ENCODE results near the gene PPM1E. TPM values are rescaled to one million over a fixed set of nuclear protein-coding genes. Genes with fewer than 3 reads are reported as not detected.

The PPM1E gene
- total and polyA plus RNA-seq, 2 of the 8 experiments (the other 6 are each of a cell fraction or from before 2014, with no cell fraction given), result 5.0 to 10.4 TPM

- H2AFZ ChIP-seq (ENCODE audit: low read length), result no peak overlapping the region
- no peak overlapping the region for H4K91ac ChIP-seq (replicated peaks; ENCODE audit: insufficient read length, low read length)
- no peaks in the 10 kb centered on the region for H3K27me3 ChIP-seq (replicated peaks in 1 of 4; ENCODE audit: control insufficient read depth in 3 of 4, extremely low read depth in 1 of 4, insufficient read depth in 3 of 4, low read length in 3 of 4)
- TF ChIP-seq SIX5 (IDR thresholded peaks at IDR 0.05; ENCODE audit: low read depth, low read length) (no peak), KDM1A (IDR thresholded peaks at IDR 0.05; ENCODE audit: borderline replicate concordance, low read length) (no peak), JUN (IDR thresholded peaks at IDR 0.05; ENCODE audit: low read depth, low read length) (no peak), ZNF274 (IDR thresholded peaks at IDR 0.05; ENCODE audit: borderline replicate concordance, extremely low read depth, low read length) (no peak), ASH2L (IDR thresholded peaks at IDR 0.05; ENCODE audit: low read length) (no peak), SAP30 (IDR thresholded peaks at IDR 0.05; ENCODE audit: insufficient read depth, insufficient replicate concordance, low read length) (no peak), KDM4A (IDR thresholded peaks at IDR 0.05; ENCODE audit: low read depth, low read length, severe bottlenecking) (no peak), GABPA (IDR thresholded peaks at IDR 0.05; ENCODE audit: borderline replicate concordance, insufficient read depth, low read length) (no peak)
- FAIRE-seq (no peak), DNase-seq (ENCODE audit: low read depth in 1 of 2, low spot score in 2 of 2) (no peak)
- H3K9ac ChIP-seq (replicated peaks in 1 of 4; ENCODE audit: extremely low read depth in 1 of 4, low read depth in 3 of 4, low read length in 3 of 4), result no peak overlapping the region
- H3K79me1 ChIP-seq (ENCODE audit: low read depth, low read length), result no peaks in the 10 kb centered on the region
- H3K4ac ChIP-seq (replicated peaks; ENCODE audit: insufficient read length, low read depth, low read length), result no peak overlapping the region
- no peak overlapping the region for H2AK5ac ChIP-seq (ENCODE audit: low read depth, low read length)
- no peak overlapping the region for H2BK12ac ChIP-seq (ENCODE audit: low read depth, low read length)
- H3K4me3 ChIP-seq (ENCODE audit: extremely low read depth in 1 of 4, insufficient read depth in 2 of 4, low read depth in 3 of 4, low read length in 4 of 4), result no peak overlapping the region
- no peaks in the 10 kb centered on the region for H3K23me2 ChIP-seq (ENCODE audit: low read depth, low read length)
- no peaks in the 10 kb centered on the region for H3K79me2 ChIP-seq (ENCODE audit: control insufficient read depth in 1 of 2, insufficient read depth in 2 of 2, low read length in 2 of 2)
- H3K4me2 ChIP-seq (ENCODE audit: insufficient read depth in 1 of 2, low read depth in 2 of 2, low read length in 2 of 2), result no peak overlapping the region
- no peak overlapping the region for H3K14ac ChIP-seq (ENCODE audit: insufficient read length)
- peaks cover 2 to 3% of the 10 kb centered on the region in 2 experiments; a peak in 1 of 4 replicates for H3K9me3 ChIP-seq (ENCODE audit: insufficient read depth in 2 of 2, low read depth in 1 of 2, low read length in 1 of 2)
- no peak overlapping the region for H2BK15ac ChIP-seq (ENCODE audit: low read length)
- no peaks in the 10 kb centered on the region for H4K20me1 ChIP-seq (replicated peaks in 1 of 2; ENCODE audit: control insufficient read depth in 1 of 2, insufficient read depth in 2 of 2, low read length in 2 of 2)
- no peak overlapping the region for H3K56ac ChIP-seq (replicated peaks; ENCODE audit: insufficient read length, low read depth, low read length)
- ChIA-PET POLR2A (ENCODE audit: partially characterized antibody) (no interaction called here), CTCF (ENCODE audit: partially characterized antibody) (interaction anchor here (0.6 kb wide), 1 partner anchor 14 kb away, joined by 3 read pairs; no protein-coding TSS in a partner anchor)
- H2BK5ac ChIP-seq (ENCODE audit: low read depth, low read length), result no peak overlapping the region
- no peaks in the 10 kb centered on the region for H3K36me3 ChIP-seq (ENCODE audit: control insufficient read depth in 2 of 4, insufficient read depth in 4 of 4, low read length in 3 of 4)
- no peak overlapping the region for H2BK20ac ChIP-seq (ENCODE audit: low read length)
- H3K27ac ChIP-seq (ENCODE audit: low read depth, low read length), result no peak overlapping the region
- H3K23ac ChIP-seq (ENCODE audit: insufficient read length), result no peak overlapping the region
- H2BK120ac ChIP-seq (replicated peaks; ENCODE audit: low read depth, low read length), result no peak overlapping the region
- H3K18ac ChIP-seq (ENCODE audit: extremely low read depth, low read length), result no peak overlapping the region
- H4K5ac ChIP-seq (ENCODE audit: insufficient read length, low read depth, low read length), result no peak overlapping the region
- H4K8ac ChIP-seq (ENCODE audit: extremely low read depth, insufficient read depth, low read length), result no peak overlapping the region
- WGBS, 2 experiments (ENCODE audit: extremely low coverage in 1 of 2, insufficient coverage in 1 of 2, insufficient read length in 1 of 2, insufficient replicate concordance in 2 of 2, low coverage in 1 of 2, low lambda C conversion rate in 2 of 2, missing lambda C conversion rate in 1 of 2), result 92% methylated on average over 3 of the region's 3 CpGs; no CpG with 5 or more reads in 1 of the 2 experiments
- no peaks in the 10 kb centered on the region for H3K4me1 ChIP-seq (replicated peaks in 1 of 4; ENCODE audit: control insufficient read depth in 3 of 4, insufficient read depth in 4 of 4, low read length in 3 of 4)
These were observed 191.8 kb downstream of the PPM1E start for GRCh38 chr17:58947411-58947810.

Data from H1 (cell line).